Adrenal gland (tissue), 5 donors: ENCODE data around the gene PTRH2.

Experiments used
- POLR2A ChIP-seq, 2 donors: fragments of 450-650 bp; IDR thresholded peaks; one replicate each; pipeline ENCODE4 v1.6.1; 2017; ENCODE audit warnings: antibody characterized with exemption in 2 of 2, mild to moderate bottlenecking in 2 of 2, moderate library complexity in 1 of 2
- TF ChIP-seq, protein P1 (sequence below), 6 experiments: fragments of 450-650 bp in 4 of 6; fragments of 200-600 bp in 2 of 6; sonication (generic) in 1 of 6; IDR thresholded peaks; 1 replicate in 5 of 6; 2 replicates in 1 of 6; pipeline versions ENCODE4 v1.5.1 to v1.8.0; 2016 to 2021; ENCODE audit warnings: antibody characterized with exemption in 6 of 6, mild to moderate bottlenecking in 2 of 6, moderate library complexity in 1 of 6
- donor health status: DM: no; HTN: no; CAD: no.

DNA sequence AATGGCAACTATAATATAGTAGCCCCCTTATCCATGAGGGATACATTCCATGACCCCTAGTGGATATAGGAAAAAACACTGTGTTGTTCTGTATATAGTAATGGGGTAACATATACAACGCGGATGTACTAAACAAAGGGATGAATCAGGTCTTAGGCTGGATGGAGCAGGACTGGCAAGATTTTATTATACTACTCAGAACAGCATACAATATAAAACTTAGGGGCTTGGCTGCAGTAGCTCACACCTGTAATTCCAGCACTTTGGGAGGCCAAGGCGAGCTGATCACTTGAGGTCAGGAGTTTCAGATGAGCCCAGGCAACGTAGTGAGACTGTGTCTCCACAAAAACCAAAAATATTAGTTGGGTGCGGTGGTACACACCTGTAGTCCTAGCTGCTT lies 27.0 kb upstream of the PTRH2 start:
- TF ChIP-seq, protein P1, sequence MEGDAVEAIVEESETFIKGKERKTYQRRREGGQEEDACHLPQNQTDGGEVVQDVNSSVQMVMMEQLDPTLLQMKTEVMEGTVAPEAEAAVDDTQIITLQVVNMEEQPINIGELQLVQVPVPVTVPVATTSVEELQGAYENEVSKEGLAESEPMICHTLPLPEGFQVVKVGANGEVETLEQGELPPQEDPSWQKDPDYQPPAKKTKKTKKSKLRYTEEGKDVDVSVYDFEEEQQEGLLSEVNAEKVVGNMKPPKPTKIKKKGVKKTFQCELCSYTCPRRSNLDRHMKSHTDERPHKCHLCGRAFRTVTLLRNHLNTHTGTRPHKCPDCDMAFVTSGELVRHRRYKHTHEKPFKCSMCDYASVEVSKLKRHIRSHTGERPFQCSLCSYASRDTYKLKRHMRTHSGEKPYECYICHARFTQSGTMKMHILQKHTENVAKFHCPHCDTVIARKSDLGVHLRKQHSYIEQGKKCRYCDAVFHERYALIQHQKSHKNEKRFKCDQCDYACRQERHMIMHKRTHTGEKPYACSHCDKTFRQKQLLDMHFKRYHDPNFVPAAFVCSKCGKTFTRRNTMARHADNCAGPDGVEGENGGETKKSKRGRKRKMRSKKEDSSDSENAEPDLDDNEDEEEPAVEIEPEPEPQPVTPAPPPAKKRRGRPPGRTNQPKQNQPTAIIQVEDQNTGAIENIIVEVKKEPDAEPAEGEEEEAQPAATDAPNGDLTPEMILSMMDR (IDR thresholded peaks at IDR 0.05), result no peak
- TF ChIP-seq POLR2A (IDR thresholded peaks at IDR 0.05), result no peak
